Vagina (tissue), 2 donors: Measurements from ENCODE around the gene TAS2R38.

Experiments
- CTCF ChIP-seq, 3 experiments: fragments of 450-650 bp in 2 of 3; fragments of 200-600 bp in 1 of 3; sonication (generic) in 1 of 3; IDR thresholded peaks; one replicate each; pipeline ENCODE4 v1.5.1; 2017 to 2019; ENCODE audit warnings: antibody characterized with exemption in 3 of 3, mild to moderate bottlenecking in 2 of 3, moderate library complexity in 2 of 3
- POLR2A ChIP-seq, 2 donors: fragments of 450-650 bp; IDR thresholded peaks; one replicate each; pipeline ENCODE4 v1.6.1; 2017; ENCODE audit warnings: antibody characterized with exemption in 2 of 2, mild to moderate bottlenecking in 2 of 2, moderate library complexity in 2 of 2
- POLR2AphosphoS5 ChIP-seq, 2 donors: sonication (generic); formaldehyde crosslinking; IDR thresholded peaks; one replicate each; pipeline ENCODE4 v1.9.0; 2017; ENCODE audit warnings: antibody characterized with exemption in 2 of 2, mild to moderate bottlenecking in 2 of 2, low read depth in 1 of 2; ENCODE audit not compliant: insufficient read depth in 1 of 2

GRCh38 chr7:142001163-142001874, 27.7 kb upstream of the TAS2R38 start:
- TF ChIP-seq CTCF (IDR thresholded peaks at IDR 0.05): no peak
- TF ChIP-seq POLR2A (IDR thresholded peaks at IDR 0.05): no peak
- TF ChIP-seq POLR2AphosphoS5 (IDR thresholded peaks at IDR 0.05; ENCODE audit: insufficient read depth in 1 of 2, low read depth in 1 of 2): no peak
